Measurements from ENCODE around the gene FRMD4A. TPM values are rescaled to one million over a fixed set of nuclear protein-coding genes. Genes with fewer than 3 reads are reported as not detected.

FRMD4A gene
- total RNA-seq, 1 experiment from 2014 or later: 7.0 TPM

GRCh38 chr10:13703101-13703818 is 627.5 kb downstream of the FRMD4A start:
- intact Hi-C loops (cut with micrococcal nuclease; ENCODE audit: unreplicated experiment): no loop called here
- CTCF ChIA-PET: no interaction called here
- Mint-ChIP-seq H3K27me3 (ENCODE audit: unreplicated experiment) (no peaks in the 10 kb centered on the region), H3K36me3 (ENCODE audit: insufficient read depth, unreplicated experiment) (peaks cover 18% of the 10 kb centered on the region), H3K27ac (ENCODE audit: unreplicated experiment) (no peak overlapping the region), H3K9me3 (ENCODE audit: low read depth, unreplicated experiment) (no peaks in the 10 kb centered on the region), H3K4me3 (ENCODE audit: low read depth, unreplicated experiment) (no peak overlapping the region), H3K4me1 (ENCODE audit: low read depth, unreplicated experiment) (peaks cover 17% of the 10 kb centered on the region)
- BruUV-seq (replicated peaks): no TSS peak
- TF ChIP-seq, protein P1, sequence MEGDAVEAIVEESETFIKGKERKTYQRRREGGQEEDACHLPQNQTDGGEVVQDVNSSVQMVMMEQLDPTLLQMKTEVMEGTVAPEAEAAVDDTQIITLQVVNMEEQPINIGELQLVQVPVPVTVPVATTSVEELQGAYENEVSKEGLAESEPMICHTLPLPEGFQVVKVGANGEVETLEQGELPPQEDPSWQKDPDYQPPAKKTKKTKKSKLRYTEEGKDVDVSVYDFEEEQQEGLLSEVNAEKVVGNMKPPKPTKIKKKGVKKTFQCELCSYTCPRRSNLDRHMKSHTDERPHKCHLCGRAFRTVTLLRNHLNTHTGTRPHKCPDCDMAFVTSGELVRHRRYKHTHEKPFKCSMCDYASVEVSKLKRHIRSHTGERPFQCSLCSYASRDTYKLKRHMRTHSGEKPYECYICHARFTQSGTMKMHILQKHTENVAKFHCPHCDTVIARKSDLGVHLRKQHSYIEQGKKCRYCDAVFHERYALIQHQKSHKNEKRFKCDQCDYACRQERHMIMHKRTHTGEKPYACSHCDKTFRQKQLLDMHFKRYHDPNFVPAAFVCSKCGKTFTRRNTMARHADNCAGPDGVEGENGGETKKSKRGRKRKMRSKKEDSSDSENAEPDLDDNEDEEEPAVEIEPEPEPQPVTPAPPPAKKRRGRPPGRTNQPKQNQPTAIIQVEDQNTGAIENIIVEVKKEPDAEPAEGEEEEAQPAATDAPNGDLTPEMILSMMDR (IDR thresholded peaks at IDR 0.05; ENCODE audit: unreplicated experiment): no peak
- no peak for DNase-seq

DNA sequence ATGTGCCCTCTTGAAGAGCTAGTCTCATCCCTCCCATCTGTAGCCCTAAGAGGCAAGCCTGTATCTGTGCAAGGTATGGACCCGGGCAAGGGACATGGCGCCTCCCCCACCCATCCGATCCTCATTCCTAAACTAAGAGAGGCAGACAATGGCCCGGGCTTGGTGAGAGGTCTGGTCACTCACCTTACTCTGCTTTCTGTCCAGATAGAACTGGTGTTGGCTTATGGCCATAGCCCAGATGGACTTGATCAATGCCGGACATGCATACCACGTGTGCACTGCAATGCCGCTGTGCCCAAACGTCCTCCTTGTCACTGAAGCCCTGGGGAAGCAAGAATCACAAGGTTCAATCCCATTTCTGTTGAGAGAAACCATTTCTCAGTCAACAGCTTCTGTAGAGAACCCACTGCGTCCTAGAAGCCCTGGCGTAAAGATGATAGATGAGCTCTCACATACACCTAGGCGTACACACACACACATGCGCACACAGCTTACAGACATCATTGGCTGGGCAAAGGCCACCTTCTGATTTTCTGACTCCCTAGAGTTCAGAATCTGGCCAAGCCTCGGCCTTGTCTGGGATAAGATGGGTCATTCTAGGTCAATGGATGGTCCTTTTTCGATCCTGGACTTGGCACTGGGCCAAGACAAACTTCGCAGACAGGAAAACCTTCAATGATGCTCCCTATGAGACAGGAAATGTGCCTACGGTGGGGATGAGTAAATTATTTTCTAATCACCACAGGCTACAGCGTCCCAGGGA is 629.4 kb downstream of the FRMD4A start:
- Mint-ChIP-seq H3K27me3 (ENCODE audit: unreplicated experiment) (no peaks in the 10 kb centered on the region), H3K4me3 (ENCODE audit: low read depth, unreplicated experiment) (no peak overlapping the region), H3K36me3 (ENCODE audit: insufficient read depth, unreplicated experiment) (peaks cover under 1% of the 10 kb centered on the region), H3K4me1 (ENCODE audit: low read depth, unreplicated experiment) (peaks cover 1% of the 10 kb centered on the region), H3K9me3 (ENCODE audit: low read depth, unreplicated experiment) (no peaks in the 10 kb centered on the region), H3K27ac (ENCODE audit: unreplicated experiment) (no peak overlapping the region)
- DNase-seq: no peak
- intact Hi-C loops (cut with micrococcal nuclease; ENCODE audit: unreplicated experiment): no loop called here
- TF ChIP-seq, protein P1 (IDR thresholded peaks at IDR 0.05; ENCODE audit: unreplicated experiment): no peak
- CTCF ChIA-PET: no interaction called here
- BruUV-seq (replicated peaks): no TSS peak

- Mint-ChIP-seq H3K4me1 (ENCODE audit: low read depth, unreplicated experiment) (no peaks in the 10 kb centered on the region), H3K4me3 (ENCODE audit: low read depth, unreplicated experiment) (no peak overlapping the region), H3K36me3 (ENCODE audit: insufficient read depth, unreplicated experiment) (no peaks in the 10 kb centered on the region), H3K27ac (ENCODE audit: unreplicated experiment) (no peak overlapping the region), H3K27me3 (ENCODE audit: unreplicated experiment) (no peaks in the 10 kb centered on the region), H3K9me3 (ENCODE audit: low read depth, unreplicated experiment) (peaks cover 2% of the 10 kb centered on the region)
- intact Hi-C loops (cut with micrococcal nuclease; ENCODE audit: unreplicated experiment): no loop called here
- no peak for DNase-seq
- TF ChIP-seq, protein P1 (IDR thresholded peaks at IDR 0.05; ENCODE audit: unreplicated experiment): no peak
- CTCF ChIA-PET: no interaction called here
- no TSS peak for BruUV-seq (replicated peaks)
These were observed 630.1 kb downstream of the FRMD4A start for GRCh38 chr10:13700473-13701144.

DNA sequence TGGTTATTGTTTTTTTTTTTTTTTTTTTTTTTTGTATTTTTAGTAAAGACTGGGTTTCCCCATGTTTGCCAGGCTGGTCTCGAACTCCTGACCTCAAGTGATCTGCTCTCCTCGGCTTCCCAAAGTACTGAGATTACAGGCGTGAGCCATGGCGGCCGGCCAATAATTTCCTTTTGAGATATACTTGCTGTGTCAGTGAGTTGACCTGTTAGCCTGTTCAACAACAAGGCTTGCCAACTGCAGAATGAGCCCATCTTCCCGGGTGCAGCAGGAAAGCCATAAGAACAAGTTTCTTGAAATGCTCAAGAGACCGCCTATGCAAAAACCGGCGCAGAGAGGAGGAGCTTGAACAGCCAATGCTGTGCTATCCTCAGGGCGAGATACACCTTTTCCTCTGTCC is 631.5 kb downstream of the FRMD4A start:
- no TSS peak for BruUV-seq (replicated peaks)
- no peak for DNase-seq
- CTCF ChIA-PET: no interaction called here
- TF ChIP-seq, protein P1 (IDR thresholded peaks at IDR 0.05; ENCODE audit: unreplicated experiment): no peak
- intact Hi-C loops (cut with micrococcal nuclease; ENCODE audit: unreplicated experiment): no loop called here
- no peak overlapping the region for H3K4me3 Mint-ChIP-seq (ENCODE audit: low read depth, unreplicated experiment)
- no peaks in the 10 kb centered on the region for H3K36me3 Mint-ChIP-seq (ENCODE audit: insufficient read depth, unreplicated experiment)
- peaks cover 2% of the 10 kb centered on the region for H3K9me3 Mint-ChIP-seq (ENCODE audit: low read depth, unreplicated experiment)
- no peaks in the 10 kb centered on the region for H3K27me3 Mint-ChIP-seq (ENCODE audit: unreplicated experiment)
- H3K4me1 Mint-ChIP-seq (ENCODE audit: low read depth, unreplicated experiment): no peaks in the 10 kb centered on the region
- no peak overlapping the region for H3K27ac Mint-ChIP-seq (ENCODE audit: unreplicated experiment)
